ENCODE data around the gene USP36. TPM values are rescaled to one million over a fixed set of nuclear protein-coding genes. Genes with fewer than 3 reads are reported as not detected.
A peak's percentile ranks its signal among the peaks of the same experiment; 100 is the strongest.

The USP36 gene
- total RNA-seq, 1 experiment from 2014 or later: 33.6 TPM

- DNase-seq (ENCODE audit: low spot score): peak; percentile 63
Measured at GRCh38 chr17:78839235-78839761, 1.3 kb downstream of the USP36 start.

GRCh38 chr17:78838574-78839005 lies 2.0 kb downstream of the USP36 start:
- no peak for DNase-seq (ENCODE audit: low spot score)

- DNase-seq (ENCODE audit: low spot score): no peak
Measured at GRCh38 chr17:78836420-78837021, 4.1 kb downstream of the USP36 start.

- DNase-seq (ENCODE audit: low spot score): no peak
Measured at GRCh38 chr17:78834571-78834970, 6.0 kb downstream of the USP36 start.

GRCh38 chr17:78832541-78832810 lies 8.1 kb downstream of the USP36 start:
- DNase-seq (ENCODE audit: low spot score): no peak

GRCh38 chr17:78831688-78832540 lies 8.7 kb downstream of the USP36 start:
- no peak for DNase-seq (ENCODE audit: low spot score)

GRCh38 chr17:78829477-78829876 lies 11.1 kb downstream of the USP36 start:
- no peak for DNase-seq (ENCODE audit: low spot score)

GRCh38 chr17:78828470-78829185 lies 12.0 kb downstream of the USP36 start:
- peak; percentile 67 for DNase-seq (ENCODE audit: low spot score)

GRCh38 chr17:78826836-78827509 lies 13.6 kb downstream of the USP36 start:
- DNase-seq (ENCODE audit: low spot score): no peak

- no peak for DNase-seq (ENCODE audit: low spot score)
Measured at GRCh38 chr17:78826421-78826820, 14.2 kb downstream of the USP36 start.

- no peak for DNase-seq (ENCODE audit: low spot score)
Measured at GRCh38 chr17:78825696-78826095, 14.9 kb downstream of the USP36 start.

GRCh38 chr17:78824240-78824639 lies 16.4 kb downstream of the USP36 start:
- DNase-seq (ENCODE audit: low spot score): no peak

GRCh38 chr17:78823282-78824046 lies 17.1 kb downstream of the USP36 start:
- no peak for DNase-seq (ENCODE audit: low spot score)

- DNase-seq (ENCODE audit: low spot score): peak; percentile 95
Measured at GRCh38 chr17:78822552-78822951, 18.1 kb downstream of the USP36 start.

- DNase-seq (ENCODE audit: low spot score): no peak
Measured at GRCh38 chr17:78821961-78822360, 18.7 kb downstream of the USP36 start.

- no peak for DNase-seq (ENCODE audit: low spot score)
Measured at GRCh38 chr17:78820841-78821240, 19.8 kb downstream of the USP36 start.

- no peak for DNase-seq (ENCODE audit: low spot score)
Measured at GRCh38 chr17:78819806-78820792, 20.5 kb downstream of the USP36 start.

- DNase-seq (ENCODE audit: low spot score): no peak
Measured at GRCh38 chr17:78819402-78819801, 21.2 kb downstream of the USP36 start.

- DNase-seq (ENCODE audit: low spot score): no peak
Measured at GRCh38 chr17:78818932-78819331, 21.7 kb downstream of the USP36 start.

Measured in A172 (cell line).